Tibial nerve (tissue), 4 donors: ENCODE measurements around the gene WDFY3. TPM values are rescaled to one million over a fixed set of nuclear protein-coding genes. Genes with fewer than 3 reads are reported as not detected.

Experiments used
- DNase-seq, 2 donors: peaks; one replicate each; pipeline ENCODE4 v3.0.0-alpha.2; 2019; ENCODE audit warnings: low spot score in 2 of 2
- H3K27ac ChIP-seq, 4 donors: fragments of 200-600 bp; sonication (generic) in 3 of 4; one replicate each; pipeline ENCODE4 v1.5.1; 2017 to 2019; ENCODE audit warnings: mild to moderate bottlenecking in 1 of 4
- H3K27me3 ChIP-seq, 2 donors: fragments of 200-600 bp; sonication (generic) in 1 of 2; one replicate each; pipeline versions ENCODE4 v1.5.1 to v1.6.0; 2017 to 2019
- H3K36me3 ChIP-seq, 3 donors: fragments of 200-600 bp; sonication (generic); one replicate each; pipeline ENCODE4 v1.5.1; 2018 to 2019
- H3K4me1 ChIP-seq, 4 donors: fragments of 200-600 bp; sonication (generic) in 3 of 4; one replicate each; pipeline ENCODE4 v1.5.1; 2017 to 2019
- H3K4me3 ChIP-seq, 4 donors: fragments of 200-600 bp; sonication (generic) in 3 of 4; one replicate each; pipeline ENCODE4 v1.5.1; 2017 to 2019; ENCODE audit warnings: mild to moderate bottlenecking in 1 of 4, moderate library complexity in 1 of 4
- H3K9me3 ChIP-seq, 4 donors: fragments of 200-600 bp; sonication (generic) in 3 of 4; one replicate each; pipeline ENCODE4 v1.5.1; 2017 to 2019
- CTCF ChIP-seq, 5 experiments: fragments of 200-600 bp in 3 of 5; fragments of 450-650 bp in 2 of 5; sonication (generic) in 3 of 5; IDR thresholded peaks; one replicate each; pipeline ENCODE4 v1.5.1; 2016 to 2019; ENCODE audit warnings: antibody characterized with exemption in 5 of 5, mild to moderate bottlenecking in 3 of 5, moderate library complexity in 2 of 5
- EP300 ChIP-seq, 2 donors: sonication (generic); formaldehyde crosslinking; IDR thresholded peaks; one replicate each; pipeline ENCODE4 v1.6.1; 2017; ENCODE audit warnings: antibody characterized with exemption in 2 of 2, mild to moderate bottlenecking in 1 of 2
- POLR2A ChIP-seq, 2 donors: fragments of 450-650 bp; IDR thresholded peaks; one replicate each; pipeline ENCODE4 v1.6.1; 2017; ENCODE audit warnings: antibody characterized with exemption in 2 of 2, mild to moderate bottlenecking in 2 of 2, moderate library complexity in 2 of 2
- WGBS, 2 donors: methylation state at CpG; one replicate each; pipeline ENCODE4 v1.1.5; 2018; 5-methylcytosine and 5-hydroxymethylcytosine counted together
- total RNA-seq, 4 donors: library from RNA; depleted of rRNA; stranded (reverse); fragments of >200 nt; gene quantifications; one replicate each; pipeline ENCODE4 v1.1.0, GENCODE V29; 2016

Gene WDFY3
- total RNA-seq, 4 donors from 2014 or later = 79.4 to 172 (median 116) TPM

DNA sequence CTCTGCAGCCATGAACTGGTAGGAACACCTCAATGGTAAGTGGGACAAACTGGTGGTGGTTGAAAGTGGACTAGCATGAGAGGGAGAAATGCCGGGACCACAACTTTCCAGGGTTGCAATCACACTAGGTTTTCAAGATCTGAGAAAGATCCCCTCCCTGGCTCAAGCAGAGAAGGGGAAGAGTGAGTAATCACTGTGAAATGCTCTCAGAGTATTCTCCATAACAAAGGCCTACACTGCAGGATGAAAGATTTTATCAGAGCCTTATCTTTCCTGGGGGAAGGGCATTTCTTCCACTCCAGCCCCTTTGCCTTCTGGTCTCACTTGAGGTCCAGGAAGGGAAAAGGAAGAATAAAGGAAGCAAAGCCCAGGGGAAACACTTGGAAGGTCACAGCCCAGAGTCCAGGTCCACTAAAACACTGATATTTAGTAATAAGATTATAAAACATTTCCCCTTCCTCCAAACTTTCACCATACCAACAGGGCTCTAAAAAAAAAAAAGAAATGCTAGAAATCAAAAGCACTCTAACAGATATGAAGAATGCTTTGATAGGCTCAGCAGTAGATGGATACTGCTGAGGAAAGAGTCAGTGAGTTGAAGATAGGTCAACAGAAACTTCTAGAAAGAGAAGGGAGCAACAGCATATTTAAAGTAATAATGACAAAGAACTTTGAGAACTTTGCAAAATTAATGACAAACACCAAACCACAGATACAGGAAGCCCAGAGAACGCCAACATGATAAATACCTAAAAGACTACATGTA lies 95.9 kb downstream of the WDFY3 start:
- no peak overlapping the region for H3K27ac ChIP-seq
- DNase-seq = no peak
- no peaks in the 10 kb centered on the region for H3K27me3 ChIP-seq
- WGBS, 2 donors = 88 to 92% methylated on average over 2 of the region's 2 CpGs
- peaks cover 0 to 18% (median 2%) of the 10 kb centered on the region in 3 donors for H3K36me3 ChIP-seq
- TF ChIP-seq POLR2A (IDR thresholded peaks at IDR 0.05) = no peak
- no peak for TF ChIP-seq EP300 (IDR thresholded peaks at IDR 0.05)
- TF ChIP-seq CTCF (IDR thresholded peaks at IDR 0.05) = no peak
- H3K9me3 ChIP-seq = no peaks in the 10 kb centered on the region
- H3K4me1 ChIP-seq = no peaks in the 10 kb centered on the region
- no peak overlapping the region for H3K4me3 ChIP-seq

DNA sequence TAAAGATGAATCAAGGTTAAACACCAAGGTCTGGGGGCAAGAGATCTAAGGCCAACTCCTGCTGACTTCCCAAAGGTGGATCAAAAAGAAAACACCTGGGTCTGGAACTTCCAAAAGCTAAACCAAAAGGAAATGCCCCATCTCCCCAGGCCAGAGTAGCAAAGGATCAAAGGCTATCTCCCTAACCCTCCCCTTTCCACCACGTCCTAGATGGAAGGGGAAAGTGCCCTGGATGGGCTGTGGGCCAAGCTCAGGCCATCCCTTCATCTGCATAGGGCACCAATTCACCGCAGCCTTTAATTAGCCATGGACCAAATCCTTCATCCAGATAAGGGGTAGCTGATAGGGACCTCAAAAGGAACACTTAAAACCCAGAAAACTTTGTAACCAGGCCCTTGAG lies 100.2 kb downstream of the WDFY3 start:
- no peak for TF ChIP-seq EP300 (IDR thresholded peaks at IDR 0.05)
- TF ChIP-seq POLR2A (IDR thresholded peaks at IDR 0.05) = no peak
- no peak for TF ChIP-seq CTCF (IDR thresholded peaks at IDR 0.05)
- Histone ChIP-seq H3K27me3 (no peaks in the 10 kb centered on the region), H3K36me3 (no peaks in the 10 kb centered on the region), H3K9me3 (no peaks in the 10 kb centered on the region), H3K27ac (no peak overlapping the region), H3K4me3 (no peak overlapping the region), H3K4me1 (no peaks in the 10 kb centered on the region)
- no peak for DNase-seq
- 71 to 86% methylated on average over 1 to 2 of the region's 2 CpGs for WGBS, 2 donors

DNA sequence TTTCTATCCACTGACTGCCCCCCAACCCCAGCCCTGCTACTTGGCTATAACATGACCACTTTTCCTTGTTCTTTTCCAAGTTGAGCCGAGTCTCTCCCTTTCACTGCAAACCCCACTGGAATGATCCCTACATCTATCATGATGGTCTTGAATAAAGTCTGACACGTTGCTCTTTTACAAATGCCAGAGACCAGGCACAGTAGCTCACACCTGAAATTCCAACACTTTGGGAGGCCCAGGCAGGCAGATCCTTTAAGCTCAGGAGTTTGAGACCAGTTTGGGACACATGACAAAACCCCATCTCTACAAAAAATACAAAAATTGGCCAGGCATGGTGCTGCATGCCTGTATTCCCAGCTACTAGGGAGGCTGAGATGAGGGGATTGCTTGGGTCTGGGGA lies 100.9 kb downstream of the WDFY3 start:
- no peak for DNase-seq
- Histone ChIP-seq H3K27ac (no peak overlapping the region), H3K27me3 (no peaks in the 10 kb centered on the region), H3K4me1 (no peaks in the 10 kb centered on the region), H3K36me3 (peaks cover 0 to 3% (median 0%) of the 10 kb centered on the region in 3 donors), H3K4me3 (no peak overlapping the region), H3K9me3 (no peaks in the 10 kb centered on the region)
- WGBS, 2 donors = 91 to 96% methylated on average over 2 of the region's 2 CpGs
- TF ChIP-seq CTCF (IDR thresholded peaks at IDR 0.05) = no peak

GRCh38 chr4:84862064-84862463 lies 104.4 kb downstream of the WDFY3 start:
- H3K27me3 ChIP-seq = no peaks in the 10 kb centered on the region
- peaks cover 0 to 22% (median 0%) of the 10 kb centered on the region in 3 donors for H3K36me3 ChIP-seq
- DNase-seq = no peak
- no peak overlapping the region for H3K4me3 ChIP-seq
- WGBS, 2 donors = 84 to 88% methylated on average over 2 of the region's 2 CpGs
- H3K27ac ChIP-seq = no peak overlapping the region
- peaks cover 0 to 4% (median 0%) of the 10 kb centered on the region in 4 donors for H3K4me1 ChIP-seq
- TF ChIP-seq EP300 (IDR thresholded peaks at IDR 0.05) = no peak
- TF ChIP-seq POLR2A (IDR thresholded peaks at IDR 0.05) = no peak
- TF ChIP-seq CTCF (IDR thresholded peaks at IDR 0.05) = no peak
- H3K9me3 ChIP-seq = no peaks in the 10 kb centered on the region

DNA sequence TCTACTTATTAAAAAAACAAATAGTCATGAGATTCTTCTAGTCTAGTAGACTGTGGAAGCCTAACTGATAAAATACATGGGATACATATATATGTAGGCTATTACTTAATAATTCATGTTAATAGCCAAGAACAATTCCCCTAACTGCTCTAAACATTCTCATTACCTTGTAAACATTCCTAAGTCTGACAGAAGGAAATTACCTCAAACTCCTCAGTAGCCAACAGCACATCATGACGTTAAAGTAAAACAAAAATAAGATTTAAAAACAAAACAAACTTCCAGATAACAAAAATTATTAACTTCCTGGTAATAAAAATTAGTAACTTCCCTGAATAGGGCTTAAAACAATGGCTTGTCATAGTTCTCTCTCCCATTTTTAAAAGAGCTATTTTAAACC lies 109.2 kb downstream of the WDFY3 start:
- peaks cover 0 to 19% (median 0%) of the 10 kb centered on the region in 4 donors for H3K4me1 ChIP-seq
- no peak overlapping the region for H3K4me3 ChIP-seq
- 67 to 74% methylated on average over 1 of the region's 1 CpG for WGBS, 2 donors
- H3K36me3 ChIP-seq = peaks cover 0 to 22% (median 0%) of the 10 kb centered on the region in 3 donors
- no peak for TF ChIP-seq CTCF (IDR thresholded peaks at IDR 0.05)
- TF ChIP-seq EP300 (IDR thresholded peaks at IDR 0.05) = no peak
- TF ChIP-seq POLR2A (IDR thresholded peaks at IDR 0.05) = no peak
- no peak for DNase-seq
- H3K27me3 ChIP-seq = no peaks in the 10 kb centered on the region
- H3K27ac ChIP-seq = no peak overlapping the region
- H3K9me3 ChIP-seq = no peaks in the 10 kb centered on the region
